RWPE1 (cell line): Measurements from ENCODE around the gene NME5.
A peak's percentile ranks its signal among the peaks of the same experiment; 100 is the strongest.
"Not testable (repeated sequence)": the region's sequence is repeated elsewhere in the genome, so short reads cannot be mapped to it uniquely, and the experiment has no call there.

Experiments
- CTCF ChIA-PET: fragments of 350-600 bp; sonication (Branson Sonifier 250); formaldehyde crosslinking; extraction: SDS; loops from one replicate; lab custom pipeline; 2021; lab: Yijun Ruan, JAX
- POLR2A ChIA-PET: fragments of 400-600 bp; formaldehyde crosslinking; extraction: SDS; loops from one replicate; lab custom pipeline; 2020; ENCODE audit warnings: antibody characterized with exemption; ENCODE audit not compliant: low non-redundant PET; lab: Yijun Ruan, JAX
- DNase-seq: peaks from one replicate; pipeline ENCODE4 v3.0.0; 2012; ENCODE audit warnings: low spot score
- H3K27ac ChIP-seq: fragments of 450-650 bp; 2 replicates; pipeline ENCODE4 v1.5.1; 2017
- CTCF ChIP-seq: fragments of 450-650 bp; conservative IDR thresholded peaks from 2 replicates; pipeline ENCODE4 v1.5.1; 2017; ENCODE audit warnings: low read depth, mild to moderate bottlenecking

The NME5 gene

GRCh38 chr5:138163721-138164120 lies 24.5 kb upstream of the NME5 start:
- ChIA-PET CTCF (interaction anchor here (0.6 kb wide), 2 partner anchors 59 to 139 kb away, joined by 3 read pairs; no protein-coding TSS in a partner anchor), POLR2A (no interaction called here)
- H3K27ac ChIP-seq: no peak overlapping the region
- no peak for TF ChIP-seq CTCF
- DNase-seq: no peak

- ChIA-PET CTCF (no interaction called here), POLR2A (no interaction called here)
- DNase-seq: no peak
- H3K27ac ChIP-seq: no peak overlapping the region
- no peak for TF ChIP-seq CTCF
These were observed 21.5 kb upstream of the NME5 start for GRCh38 chr5:138160706-138161105.

GRCh38 chr5:138159666-138160065 lies 20.4 kb upstream of the NME5 start:
- no peak for DNase-seq
- H3K27ac ChIP-seq: no peak overlapping the region
- CTCF ChIA-PET: no interaction called here
- POLR2A ChIA-PET: no interaction called here
- no peak for TF ChIP-seq CTCF

GRCh38 chr5:138157626-138158025 lies 18.4 kb upstream of the NME5 start:
- no peak for TF ChIP-seq CTCF
- CTCF ChIA-PET: no interaction called here
- no peak for DNase-seq
- POLR2A ChIA-PET: no interaction called here
- H3K27ac ChIP-seq: no peak overlapping the region

GRCh38 chr5:138155977-138156376 lies 16.7 kb upstream of the NME5 start:
- POLR2A ChIA-PET, DNase-seq, CTCF ChIA-PET, H3K27ac ChIP-seq: not testable (repeated sequence)

- no peak overlapping the region for H3K27ac ChIP-seq
- TF ChIP-seq CTCF: no peak
- peak; percentile 23 for DNase-seq
- ChIA-PET POLR2A (no interaction called here), CTCF (interaction anchor here (0.6 to 0.7 kb wide), 3 partner anchors 76 to 276 kb away, joined by 3 read pairs; no protein-coding TSS in a partner anchor)
These were observed 10.3 kb upstream of the NME5 start for GRCh38 chr5:138149530-138149929.

- ChIA-PET CTCF (interaction anchor here (0.6 kb wide), 2 partner anchors 15 to 250 kb away, joined by 3 to 5 read pairs; no protein-coding TSS in a partner anchor), POLR2A (no interaction called here)
- H3K27ac ChIP-seq: peak overlapping the region; percentile 52
- DNase-seq: peak; percentile 49
- TF ChIP-seq CTCF: no peak
These were observed 9.6 kb upstream of the NME5 start for GRCh38 chr5:138148811-138149210.

- not testable (repeated sequence) for H3K27ac ChIP-seq, DNase-seq
- CTCF ChIA-PET: interaction anchor here (0.6 to 1.1 kb wide), 3 partner anchors 10 to 24 kb away, joined by 3 to 4 read pairs (median 4); no protein-coding TSS in a partner anchor
- POLR2A ChIA-PET: interaction anchor here (0.6 kb wide), 2 partner anchors 34 to 101 kb away, joined by 5 to 6 read pairs; no protein-coding TSS in a partner anchor
These were observed 4.3 kb upstream of the NME5 start for GRCh38 chr5:138143578-138143977.
